Gastroesophageal sphincter (tissue), 3 donors: ENCODE measurements around the gene MPRIP.
A peak's percentile ranks its signal among the peaks of the same experiment; 100 is the strongest.

Source experiments
- EP300 ChIP-seq: sonication (generic); formaldehyde crosslinking; IDR thresholded peaks from one replicate; pipeline ENCODE4 v1.6.1; 2017; ENCODE audit warnings: antibody characterized with exemption, mild to moderate bottlenecking
- POLR2A ChIP-seq, 2 donors: fragments of 450-650 bp; IDR thresholded peaks; one replicate each; pipeline ENCODE4 v1.6.1; 2017; ENCODE audit warnings: antibody characterized with exemption in 2 of 2, mild to moderate bottlenecking in 2 of 2, moderate library complexity in 1 of 2
- POLR2AphosphoS5 ChIP-seq: sonication (generic); formaldehyde crosslinking; IDR thresholded peaks from one replicate; pipeline ENCODE4 v1.6.1; 2017; ENCODE audit warnings: antibody characterized with exemption
- TF ChIP-seq, protein P1 (sequence below), 4 experiments: fragments of 200-600 bp in 2 of 4; fragments of 450-650 bp in 2 of 4; sonication (generic) in 1 of 4; IDR thresholded peaks; one replicate each; pipeline ENCODE4 v1.5.1; 2017 to 2019; ENCODE audit warnings: antibody characterized with exemption in 4 of 4, mild to moderate bottlenecking in 2 of 4, moderate library complexity in 2 of 4

DNA sequence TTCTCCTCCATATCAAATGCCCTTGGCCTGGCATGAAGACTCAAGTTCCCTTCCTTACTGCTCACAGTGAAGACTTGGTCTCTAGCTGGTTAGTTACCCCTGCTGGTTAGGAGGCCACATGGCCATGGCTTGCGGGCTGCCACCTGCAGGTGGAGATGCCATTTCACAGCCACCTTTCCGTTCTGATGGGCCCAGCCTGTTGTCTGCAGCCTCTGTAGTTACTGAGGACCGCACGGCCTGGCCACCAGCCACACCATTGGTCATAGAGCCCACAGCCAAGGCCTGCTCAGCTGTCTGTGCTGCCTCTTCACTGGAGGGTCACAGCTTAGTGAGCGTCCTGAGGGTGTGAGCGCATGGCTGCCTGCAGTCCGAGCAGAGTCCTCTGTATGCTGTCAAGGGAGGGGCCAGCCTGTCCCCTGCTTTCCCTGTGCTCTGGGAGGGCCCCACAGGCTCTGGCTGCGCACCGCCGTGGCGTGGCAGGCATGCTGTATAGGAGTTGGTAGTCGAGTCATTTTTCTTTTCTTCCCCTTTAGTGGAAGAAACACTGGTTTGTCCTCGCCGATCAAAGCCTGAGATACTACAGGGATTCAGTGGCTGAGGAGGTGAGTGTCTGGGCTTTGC is 104.6 kb downstream of the MPRIP start:
- TF ChIP-seq, protein P1, sequence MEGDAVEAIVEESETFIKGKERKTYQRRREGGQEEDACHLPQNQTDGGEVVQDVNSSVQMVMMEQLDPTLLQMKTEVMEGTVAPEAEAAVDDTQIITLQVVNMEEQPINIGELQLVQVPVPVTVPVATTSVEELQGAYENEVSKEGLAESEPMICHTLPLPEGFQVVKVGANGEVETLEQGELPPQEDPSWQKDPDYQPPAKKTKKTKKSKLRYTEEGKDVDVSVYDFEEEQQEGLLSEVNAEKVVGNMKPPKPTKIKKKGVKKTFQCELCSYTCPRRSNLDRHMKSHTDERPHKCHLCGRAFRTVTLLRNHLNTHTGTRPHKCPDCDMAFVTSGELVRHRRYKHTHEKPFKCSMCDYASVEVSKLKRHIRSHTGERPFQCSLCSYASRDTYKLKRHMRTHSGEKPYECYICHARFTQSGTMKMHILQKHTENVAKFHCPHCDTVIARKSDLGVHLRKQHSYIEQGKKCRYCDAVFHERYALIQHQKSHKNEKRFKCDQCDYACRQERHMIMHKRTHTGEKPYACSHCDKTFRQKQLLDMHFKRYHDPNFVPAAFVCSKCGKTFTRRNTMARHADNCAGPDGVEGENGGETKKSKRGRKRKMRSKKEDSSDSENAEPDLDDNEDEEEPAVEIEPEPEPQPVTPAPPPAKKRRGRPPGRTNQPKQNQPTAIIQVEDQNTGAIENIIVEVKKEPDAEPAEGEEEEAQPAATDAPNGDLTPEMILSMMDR (IDR thresholded peaks at IDR 0.05), result peak in 1 of 4 experiments; percentile 7
- TF ChIP-seq POLR2A (IDR thresholded peaks at IDR 0.05) (no peak), EP300 (no peak), POLR2AphosphoS5 (no peak)
